K562 (cell line): ENCODE data around the gene CIAO2B. TPM values are rescaled to one million over a fixed set of nuclear protein-coding genes. Genes with fewer than 3 reads are reported as not detected.

Experiments used
- ATAC-seq: fragments of 200-7000 bp; cut with Tn5 transposase; 3 replicates; pipeline ENCODE4 v1.9.1; 2020; ENCODE audit warnings: moderate library complexity
- BruUV-seq: library from RNA; stranded (reverse); fragments of 400-500 nt; replicated peaks from 2 replicates; lab custom pipeline; 2021; lab: Mats Ljungman, UMichigan
- CTCF ChIA-PET: fragments of 300-600 bp; formaldehyde crosslinking; extraction: SDS; loops from one replicate; lab custom pipeline; 2021; ENCODE audit warnings: low intra/inter-chr PET ratio; lab: Yijun Ruan, JAX
- POLR2A ChIA-PET: fragments of 300-600, 350-650 bp; sonication (Branson Sonifier 250); formaldehyde crosslinking; extraction: SDS; loops from one replicate; lab custom pipeline; 2021; ENCODE audit warnings: antibody characterized with exemption, inconsistent platforms; lab: Yijun Ruan, JAX
- DNase-seq, 4 experiments: peaks; one replicate each; pipeline versions ENCODE4 v3.0.0 to v3.0.0-alpha.2; 2011 to 2018; ENCODE audit warnings: low spot score in 3 of 4, mixed read lengths in 3 of 4; ENCODE audit errors: extremely low read depth in 1 of 4
- FAIRE-seq: peaks from 2 replicates; lab custom pipeline; 2011; peaks lifted over from hg19 to GRCh38; lab: Jason Lieb, UNC
- H2AFZ ChIP-seq: 2 replicates; pipeline ENCODE4 v1.6.0; 2011; ENCODE audit warnings: low read depth, low read length, control low read depth, inconsistent platforms
- H3K27ac ChIP-seq: fragments of 200-600 bp; 3 replicates; pipeline ENCODE4 v1.8.0; 2011; ENCODE audit warnings: low read depth, mild to moderate bottlenecking, control low read depth, inconsistent platforms, low read length, moderate library complexity, mixed read lengths; ENCODE audit errors: extremely low read depth
- H3K27me3 ChIP-seq, 2 experiments: fragments of 300-600 bp in 1 of 2; 2 replicates in 1 of 2; 3 replicates in 1 of 2; pipeline versions ENCODE4 v1.6.0 to v1.8.0; 2011; ENCODE audit warnings: inconsistent platforms in 2 of 2, low read length in 2 of 2, mild to moderate bottlenecking in 1 of 2, mixed read lengths in 1 of 2, moderate library complexity in 1 of 2; ENCODE audit not compliant: control insufficient read depth in 2 of 2, insufficient read depth in 2 of 2
- H3K36me3 ChIP-seq: fragments of 300-600 bp; 3 replicates; pipeline ENCODE4 v1.8.0; 2011; ENCODE audit warnings: mild to moderate bottlenecking, low read length, inconsistent platforms; ENCODE audit not compliant: control insufficient read depth, insufficient read depth
- H3K4me1 ChIP-seq, 2 experiments: fragments of 200-600 bp in 1 of 2; replicated peaks in 1 of 2; 2 replicates in 1 of 2; 3 replicates in 1 of 2; pipeline versions ENCODE4 v1.5.1 to v1.8.0; 2011; ENCODE audit warnings: inconsistent platforms in 2 of 2, low read length in 2 of 2, mild to moderate bottlenecking in 1 of 2, mixed read lengths in 1 of 2, moderate library complexity in 1 of 2; ENCODE audit not compliant: control insufficient read depth in 2 of 2, insufficient read depth in 2 of 2
- H3K4me2 ChIP-seq: 2 replicates; pipeline ENCODE4 v1.6.1; 2011; ENCODE audit warnings: low read length, control low read depth, inconsistent platforms, mixed read lengths; ENCODE audit not compliant: insufficient read depth
- H3K4me3 ChIP-seq: fragments of 200-600 bp; sonication (generic), shearing (Covaris generic); 2 replicates; pipeline ENCODE4 v1.5.1; 2016; ENCODE audit warnings: control low read depth, inconsistent platforms
- H3K79me2 ChIP-seq: fragments of 200-600 bp; 3 replicates; pipeline ENCODE4 v1.8.0; 2011; ENCODE audit warnings: low read length, inconsistent platforms; ENCODE audit not compliant: control insufficient read depth, insufficient read depth
- H3K9ac ChIP-seq, 2 experiments: 2 replicates each; pipeline versions ENCODE4 v1.6.0 to v1.6.1; 2011; ENCODE audit warnings: low read depth in 2 of 2, low read length in 2 of 2, control low read depth in 1 of 2, inconsistent platforms in 1 of 2, mild to moderate bottlenecking in 1 of 2, mixed read lengths in 1 of 2; ENCODE audit not compliant: insufficient read depth in 1 of 2
- H3K9me1 ChIP-seq: one replicate; pipeline ENCODE4 v1.6.0; 2011; ENCODE audit warnings: inconsistent platforms, mild to moderate bottlenecking, low read length, moderate library complexity; ENCODE audit not compliant: control insufficient read depth, insufficient read depth
- H3K9me3 ChIP-seq: replicated peaks from 2 replicates; pipeline ENCODE4 v1.5.1; 2011; ENCODE audit warnings: low read depth, low read length, inconsistent platforms; ENCODE audit not compliant: control insufficient read depth, insufficient read depth
- H4K20me1 ChIP-seq: replicated peaks from 2 replicates; pipeline ENCODE4 v1.6.1; 2011; ENCODE audit warnings: low read length, inconsistent platforms, mixed read lengths; ENCODE audit not compliant: control insufficient read depth, insufficient read depth
- CBFA2T3 ChIP-seq: fragments of 450-650 bp; IDR thresholded peaks from 2 replicates; pipeline ENCODE4 v1.6.1; 2017
- ELF4 ChIP-seq: fragments of 450-650 bp; formaldehyde crosslinking; IDR thresholded peaks from 2 replicates; pipeline ENCODE4 v1.4.0; 2022; ENCODE audit warnings: missing genetic modification characterization
- LARP7 ChIP-seq: fragments of 450-650 bp; IDR thresholded peaks from 2 replicates; pipeline ENCODE4 v1.6.1; 2016
- MEF2D ChIP-seq: conservative IDR thresholded peaks from 2 replicates; pipeline ENCODE4 v1.6.1; 2016; ENCODE audit warnings: low read depth, missing genetic modification characterization, missing compliant biosample characterization
- NR2C1 ChIP-seq, 2 experiments: fragments of 450-650 bp; IDR thresholded peaks; 2 replicates each; pipeline ENCODE4 v1.6.1; 2017; ENCODE audit warnings: mild to moderate bottlenecking in 2 of 2, antibody characterized with exemption in 1 of 2, inconsistent platforms in 1 of 2, missing compliant biosample characterization in 1 of 2, missing genetic modification characterization in 1 of 2
- SMAD4 ChIP-seq: fragments of 250-450 bp; sonication (Bioruptor Pico); conservative IDR thresholded peaks from 2 replicates; pipeline ENCODE4 v1.8.0; 2021; ENCODE audit warnings: inconsistent platforms, mild to moderate bottlenecking, moderate library complexity
- VEZF1 ChIP-seq: fragments of 200-800 bp; sonication (Bioruptor generic); IDR thresholded peaks from 2 replicates; pipeline ENCODE4 v1.6.1; 2017; ENCODE audit warnings: missing genetic modification characterization, missing compliant biosample characterization
- ZFX ChIP-seq: sonication (generic); formaldehyde crosslinking; IDR thresholded peaks from 2 replicates; pipeline ENCODE4 v1.8.0; 2022; ENCODE audit warnings: mild to moderate bottlenecking, missing genetic modification reagents, moderate library complexity
- WGBS: fragments of 100-300 bp; shearing (Covaris generic); methylation state at CpG from one replicate; pipeline ENCODE4 v1.1.6; 2016; ENCODE audit warnings: low coverage, mixed read lengths; ENCODE audit not compliant: insufficient coverage; ENCODE audit errors: missing lambda C conversion rate; 5-methylcytosine and 5-hydroxymethylcytosine counted together
- in situ Hi-C: fragments of 300-500 bp; cut with MboI; formaldehyde crosslinking; loops from 4 replicates; pipeline ENCODE4 v1.15.0; 2018; ENCODE audit warnings: inconsistent platforms, mixed read lengths
- intact Hi-C: fragments of 100-400 bp; cut with micrococcal nuclease; formaldehyde crosslinking; loops from 2 replicates; pipeline ENCODE4 v1.14.2; 2022
- polyA plus RNA-seq, 8 experiments: library from polyadenylated mRNA; depleted of rRNA in 4 of 8; stranded (reverse) in 5 of 8; unstranded in 3 of 8; fragments of >200 nt; fragmentation: Nextera tagmentation in 2 of 8; fragmentation: Illumina TruSeq in 1 of 8; extraction: Ambion mirVana in 2 of 8; extraction: Trizol in 1 of 8; gene quantifications; 2 replicates each; pipeline versions ENCODE4 v1.2.1 to v1.2.3, GENCODE V29; 2011 to 2014; ENCODE audit warnings: inconsistent platforms in 1 of 8, missing spikeins in 1 of 8
- total RNA-seq, 7 experiments: library from RNA; depleted of rRNA in 6 of 7; stranded (reverse); fragments of >200 nt in 6 of 7; fragmentation: Illumina TruSeq in 2 of 7; extraction: Trizol in 2 of 7; gene quantifications; 2 replicates each; pipeline versions ENCODE4 v1.2.1 to v1.2.3, GENCODE V29; 2011 to 2021; ENCODE audit warnings: low replicate concordance in 1 of 7
- TF ChIP-seq, protein P1 (sequence below), 2 experiments: fragments of 250-450 bp in 1 of 2; fragments of 450-650 bp in 1 of 2; sonication (Bioruptor Pico) in 1 of 2; IDR thresholded peaks; 2 replicates each; pipeline versions ENCODE4 v1.6.1 to v1.8.0; 2016 to 2021; ENCODE audit warnings: mild to moderate bottlenecking in 2 of 2, moderate library complexity in 2 of 2, missing compliant biosample characterization in 1 of 2, missing genetic modification characterization in 1 of 2
- TF ChIP-seq, protein P2 (sequence below): fragments of 450-650 bp; conservative IDR thresholded peaks from 2 replicates; pipeline ENCODE4 v1.6.1; 2016; ENCODE audit warnings: missing genetic modification characterization, low read depth, mild to moderate bottlenecking, missing compliant biosample characterization, moderate library complexity

Gene CIAO2B
- total and polyA plus RNA-seq, 9 of the 15 experiments (the other 6 are each of a cell fraction or from before 2014, with no cell fraction given), result 86.8 to 182 (median 113) TPM

DNA sequence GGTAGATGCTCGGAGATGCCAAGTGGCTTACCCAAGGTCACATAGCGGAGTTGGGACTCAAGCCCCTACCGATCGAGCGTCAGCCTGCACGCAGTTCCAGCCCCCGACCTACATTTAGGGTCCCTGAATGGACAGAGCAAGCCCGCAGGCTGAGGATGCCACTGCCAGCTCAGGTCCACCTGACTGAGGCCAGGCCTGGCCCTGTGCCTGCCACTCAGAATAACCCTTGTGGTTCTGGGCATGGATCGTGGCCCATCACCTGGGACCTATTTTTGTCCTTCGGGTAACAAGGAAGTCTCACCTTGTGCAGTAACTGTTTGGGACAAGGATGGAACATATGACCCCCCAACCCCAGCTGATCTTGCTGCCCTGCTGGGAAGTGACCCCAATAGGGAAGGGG is 32.6 kb downstream of the CIAO2B start:
- Histone ChIP-seq H3K4me2 (no peak overlapping the region), H2AFZ (no peak overlapping the region), H3K9ac (peak overlapping the region in 1 of 2 experiments; percentile 95; a peak in 2 of 4 replicates), H3K4me3 (no peak overlapping the region), H3K4me1 (peaks cover 42 to 67% of the 10 kb centered on the region in 2 experiments), H3K9me1 (no peaks in the 10 kb centered on the region), H3K27ac (no peak overlapping the region; the same call in 2 of the 3 replicates), H3K79me2 (no peaks in the 10 kb centered on the region), H4K20me1 (no peaks in the 10 kb centered on the region), H3K36me3 (no peaks in the 10 kb centered on the region), H3K9me3 (no peaks in the 10 kb centered on the region)
- POLR2A ChIA-PET, result interaction anchor here (1.1 to 1.8 kb wide), 3 partner anchors 10 to 35 kb away, joined by 3 to 5 read pairs (median 3); partner anchors contain the start of gene CDH16
- no TSS peak for BruUV-seq
- DNase-seq (no peak), FAIRE-seq (no peak), ATAC-seq (no peak)
- 89% methylated on average over 10 of the region's 10 CpGs for WGBS
- CTCF ChIA-PET, result no interaction called here
- intact Hi-C loops, result no loop called here
- TF ChIP-seq ZFX (CRISPR knock-in tag) (0 out of 2 replicates have a peak, but pooled peaks have one; percentile 27), LARP7 (no peak)
- TF ChIP-seq, all 486 proteins: peak for 1
- in situ Hi-C loops, result no loop called here
- no peaks in the 10 kb centered on the region for H3K27me3 ChIP-seq

DNA sequence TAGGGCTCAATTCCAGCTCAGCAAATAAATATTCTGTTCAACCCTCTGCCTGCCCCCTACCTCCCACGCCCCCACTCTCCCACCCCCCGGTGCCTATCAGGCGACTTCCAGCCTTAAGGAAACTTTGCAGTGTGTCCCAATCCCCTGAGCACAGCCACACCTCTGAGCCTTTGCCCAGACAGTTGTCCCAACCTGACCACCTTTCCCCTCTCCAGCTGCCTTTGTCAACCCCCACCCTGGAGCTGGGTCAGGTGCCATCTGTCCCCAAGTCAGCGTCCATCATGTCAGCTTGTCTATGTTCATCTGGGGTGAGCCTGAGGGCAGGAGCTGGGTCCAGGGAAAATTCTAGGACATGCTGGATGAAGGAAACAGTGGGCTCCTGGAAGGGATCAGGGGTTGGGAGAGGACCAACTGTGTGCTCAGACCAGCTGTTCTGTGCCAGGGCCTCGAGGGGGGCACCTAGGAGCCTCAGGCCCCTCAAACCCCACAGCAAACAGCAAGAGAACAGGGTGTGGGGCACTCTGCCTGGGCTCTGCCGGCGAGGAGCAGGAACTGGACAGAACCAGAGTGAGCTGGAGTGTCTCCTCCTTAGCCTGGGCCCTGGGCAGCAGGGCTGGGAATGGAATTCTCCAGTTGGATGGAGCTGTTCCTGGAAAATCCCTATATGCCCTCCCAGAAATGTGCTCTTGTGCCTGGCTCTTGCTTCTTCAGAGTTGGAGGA is 33.3 kb downstream of the CIAO2B start:
- in situ Hi-C loops (no loop called here), intact Hi-C loops (no loop called here)
- 20% methylated on average over 4 of the region's 7 CpGs for WGBS
- Histone ChIP-seq H3K36me3 (no peaks in the 10 kb centered on the region), H3K9ac (peak overlapping the region; percentile 89 to 95), H3K27ac (peak overlapping the region; percentile 87), H3K9me3 (no peaks in the 10 kb centered on the region), H3K27me3 (no peaks in the 10 kb centered on the region), H3K4me3 (peak overlapping the region; percentile 30; the same call in 1 of the 2 replicates), H2AFZ (peak overlapping the region; percentile 78), H3K9me1 (no peaks in the 10 kb centered on the region), H3K4me1 (peaks cover 39 to 63% of the 10 kb centered on the region in 2 experiments), H4K20me1 (no peaks in the 10 kb centered on the region), H3K4me2 (peak overlapping the region; percentile 77), H3K79me2 (no peaks in the 10 kb centered on the region)
- ATAC-seq (peak; percentile 21), FAIRE-seq (no peak), DNase-seq (peak; percentile 60 to 93 (median 77))
- CTCF ChIA-PET, result no interaction called here
- POLR2A ChIA-PET, result interaction anchor here (0.5 to 1.8 kb wide), 10 partner anchors 10 to 128 kb away, joined by 3 to 6 read pairs (median 3); partner anchors contain the start of gene CDH16
- no TSS peak for BruUV-seq
- TF ChIP-seq SMAD4 (CRISPR knock-in tag), result peak; percentile 20
- 0 out of 2 replicates have a peak, but pooled peaks have one; percentile 39 for TF ChIP-seq MEF2D (tag)
- TF ChIP-seq, protein P1, sequence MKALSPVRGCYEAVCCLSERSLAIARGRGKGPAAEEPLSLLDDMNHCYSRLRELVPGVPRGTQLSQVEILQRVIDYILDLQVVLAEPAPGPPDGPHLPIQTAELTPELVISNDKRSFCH (CRISPR knock-in tag; IDR thresholded peaks at IDR 0.05), result no peak
- TF ChIP-seq, protein P1 (tag; IDR thresholded peaks at IDR 0.05), result peak; percentile 19; the same call in 1 of the 2 replicates
- TF ChIP-seq, protein P2, sequence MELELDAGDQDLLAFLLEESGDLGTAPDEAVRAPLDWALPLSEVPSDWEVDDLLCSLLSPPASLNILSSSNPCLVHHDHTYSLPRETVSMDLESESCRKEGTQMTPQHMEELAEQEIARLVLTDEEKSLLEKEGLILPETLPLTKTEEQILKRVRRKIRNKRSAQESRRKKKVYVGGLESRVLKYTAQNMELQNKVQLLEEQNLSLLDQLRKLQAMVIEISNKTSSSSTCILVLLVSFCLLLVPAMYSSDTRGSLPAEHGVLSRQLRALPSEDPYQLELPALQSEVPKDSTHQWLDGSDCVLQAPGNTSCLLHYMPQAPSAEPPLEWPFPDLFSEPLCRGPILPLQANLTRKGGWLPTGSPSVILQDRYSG (tag), result 0 out of 2 replicates have a peak, but pooled peaks have one; percentile 26
- 0 out of 2 replicates have a peak, but pooled peaks have one; percentile 54 for TF ChIP-seq ELF4
- TF ChIP-seq VEZF1 (CRISPR knock-in tag), result peak; percentile 42; the same call in 1 of the 2 replicates
- no peak for TF ChIP-seq NR2C1 (IDR thresholded peaks at IDR 0.05)
- no peak for TF ChIP-seq NR2C1 (tag; IDR thresholded peaks at IDR 0.05)
- TF ChIP-seq CBFA2T3, result peak; percentile 46
